SKM-1 treated with dmso at 0.1 percent for 144 hours (cell line): ENCODE measurements around the gene HP.
A peak's percentile ranks its signal among the peaks of the same experiment; 100 is the strongest.
"Not testable (repeated sequence)": the region's sequence is repeated elsewhere in the genome, so short reads cannot be mapped to it uniquely, and the experiment has no call there.

Source experiments
- DNase-seq: peaks from one replicate; lab custom pipeline; 2025; ENCODE audit not compliant: unreplicated experiment; lab: John Stamatoyannopoulos, UW

The HP gene

GRCh38 chr16:72042157-72042660 is 12.1 kb upstream of the HP start:
- no peak for DNase-seq

- no peak for DNase-seq
These were observed 11.2 kb upstream of the HP start for GRCh38 chr16:72043058-72043457.

- DNase-seq, result no peak
These were observed 10.8 kb upstream of the HP start for GRCh38 chr16:72043539-72043938.

- DNase-seq, result no peak
These were observed 10.0 kb upstream of the HP start for GRCh38 chr16:72044296-72044695.

GRCh38 chr16:72044825-72045359 is 9.4 kb upstream of the HP start:
- no peak for DNase-seq

GRCh38 chr16:72049110-72049509 is 5.2 kb upstream of the HP start:
- DNase-seq, result no peak

- peak; percentile 32 for DNase-seq
These were observed 3.4 kb upstream of the HP start for GRCh38 chr16:72050769-72051464.

- DNase-seq, result peak; percentile 78
These were observed 2.5 kb upstream of the HP start for GRCh38 chr16:72051818-72052217.

- DNase-seq, result no peak
These were observed 1.6 kb downstream of the HP start for GRCh38 chr16:72055911-72056310.

GRCh38 chr16:72057313-72057712 is 3.0 kb downstream of the HP start:
- DNase-seq, result not testable (repeated sequence)

GRCh38 chr16:72059060-72059459 is 4.8 kb downstream of the HP start:
- not testable (repeated sequence) for DNase-seq

- DNase-seq, result no peak
These were observed 6.1 kb downstream of the HP start for GRCh38 chr16:72060405-72060804.

GRCh38 chr16:72061564-72061963 is 7.3 kb downstream of the HP start:
- DNase-seq, result no peak

GRCh38 chr16:72064361-72064894 is 10.1 kb downstream of the HP start:
- no peak for DNase-seq

GRCh38 chr16:72066747-72067146 is 12.4 kb downstream of the HP start:
- DNase-seq, result peak; percentile 34

- DNase-seq, result no peak
These were observed 14.6 kb downstream of the HP start for GRCh38 chr16:72068930-72069329.

GRCh38 chr16:72072514-72073342 is 18.4 kb downstream of the HP start:
- no peak for DNase-seq

- DNase-seq, result no peak
These were observed 19.4 kb downstream of the HP start for GRCh38 chr16:72073560-72074230.

GRCh38 chr16:72075067-72075466 is 20.8 kb downstream of the HP start:
- DNase-seq, result not testable (repeated sequence)

GRCh38 chr16:72076991-72077706 is 22.8 kb downstream of the HP start:
- not testable (repeated sequence) for DNase-seq
